Panc1 (cell line): ENCODE results near the gene CCNQ. TPM values are rescaled to one million over a fixed set of nuclear protein-coding genes. Genes with fewer than 3 reads are reported as not detected.
"Not testable (repeated sequence)": the region's sequence is repeated elsewhere in the genome, so short reads cannot be mapped to it uniquely, and the experiment has no call there.

Experiments used
- ATAC-seq: fragments of 200-7000 bp; cut with Tn5 transposase; 2 replicates; pipeline ENCODE4 v1.9.1; 2020; ENCODE audit warnings: mild to moderate bottlenecking, moderate library complexity
- BruUV-seq: library from RNA; stranded (reverse); fragments of 400-500 nt; replicated peaks from 2 replicates; lab custom pipeline; 2021; lab: Mats Ljungman, UMichigan
- CTCF ChIA-PET: fragments of 300-600 bp; sonication (Branson Sonifier 250); formaldehyde crosslinking; loops from one replicate; lab custom pipeline; 2022; ENCODE audit warnings: antibody characterized with exemption; lab: Charles Lee
- POLR2A ChIA-PET: fragments of 300-600 bp; sonication (Branson Sonifier 250); formaldehyde crosslinking; loops from one replicate; lab custom pipeline; 2022; ENCODE audit warnings: antibody characterized with exemption; lab: Charles Lee
- DNase-seq: peaks from one replicate; pipeline ENCODE4 v3.0.0-alpha.2; 2010; ENCODE audit warnings: low read depth, low spot score
- H3K27ac ChIP-seq: 2 replicates; pipeline ENCODE4 v1.5.1; 2011; ENCODE audit warnings: mild to moderate bottlenecking, low read length, inconsistent platforms
- H3K27me3 ChIP-seq: fragments of 200-500 bp; sonication (Bioruptor generic); 2 replicates; pipeline ENCODE4 v1.6.0; 2014; ENCODE audit warnings: low read length, inconsistent platforms; ENCODE audit not compliant: control insufficient read depth, insufficient read depth
- H3K36me3 ChIP-seq: fragments of 200-500 bp; sonication (Bioruptor generic); 2 replicates; pipeline ENCODE4 v1.5.1; 2014; ENCODE audit warnings: inconsistent platforms, mild to moderate bottlenecking, low read length, moderate library complexity; ENCODE audit not compliant: control insufficient read depth, insufficient read depth
- H3K4me1 ChIP-seq: 2 replicates; pipeline ENCODE4 v1.5.1; 2011; ENCODE audit warnings: inconsistent platforms, mild to moderate bottlenecking, low read length, moderate library complexity; ENCODE audit not compliant: control insufficient read depth, insufficient read depth
- H3K4me3 ChIP-seq, 2 experiments: 2 replicates each; pipeline ENCODE4 v1.5.1; 2011 to 2012; ENCODE audit warnings: low read depth in 2 of 2, low read length in 2 of 2, mild to moderate bottlenecking in 2 of 2, inconsistent platforms in 1 of 2, moderate library complexity in 1 of 2
- H3K9me3 ChIP-seq: fragments of 200-500 bp; sonication (Bioruptor generic); 2 replicates; pipeline ENCODE4 v1.5.1; 2014; ENCODE audit warnings: low read depth, mild to moderate bottlenecking, inconsistent platforms, low read length, moderate library complexity; ENCODE audit not compliant: control insufficient read depth, insufficient read depth
- CTCF ChIP-seq: fragments of 450-650 bp; IDR thresholded peaks from 2 replicates; pipeline ENCODE4 v1.5.1; 2017; ENCODE audit warnings: mild to moderate bottlenecking
- POLR2AphosphoS5 ChIP-seq: IDR thresholded peaks from 2 replicates; pipeline ENCODE4 v1.6.1; 2012; ENCODE audit warnings: mild to moderate bottlenecking, low read depth, low read length, moderate library complexity
- REST ChIP-seq, 2 experiments: IDR thresholded peaks; 2 replicates each; pipeline ENCODE4 v1.6.1; 2011 to 2012; ENCODE audit warnings: low read depth in 2 of 2, control low read depth in 1 of 2, low read length in 1 of 2, mild to moderate bottlenecking in 1 of 2, moderate library complexity in 1 of 2; ENCODE audit not compliant: insufficient read depth in 1 of 2
- SIN3A ChIP-seq: IDR thresholded peaks from 2 replicates; pipeline ENCODE4 v1.6.1; 2012; ENCODE audit warnings: low read depth, mild to moderate bottlenecking, low read length, moderate library complexity, borderline replicate concordance; ENCODE audit not compliant: insufficient read depth
- TCF7L2 ChIP-seq: IDR thresholded peaks from 2 replicates; pipeline ENCODE4 v1.6.1; 2011; ENCODE audit warnings: mild to moderate bottlenecking, low read depth, low read length, inconsistent platforms
- in situ Hi-C: cut with HindIII; loops from 2 replicates; pipeline ENCODE4 v1.10.0; 2016; ENCODE audit warnings: low sequenced_read_pairs, low pct_unique_long_range_greater_than_20kb
- intact Hi-C: fragments of 100-400 bp; cut with micrococcal nuclease; formaldehyde crosslinking; loops from one replicate; pipeline ENCODE4 v1.10.0; 2022; ENCODE audit not compliant: unreplicated experiment
- total RNA-seq: library from RNA; stranded (reverse); gene quantifications from one replicate; pipeline ENCODE4 v1.2.1, GENCODE V29; 2021; ENCODE audit not compliant: unreplicated experiment

CCNQ gene
- total RNA-seq, 1 experiment from 2014 or later = 42.1 TPM

GRCh38 chrX:153608376-153608775 is 9.4 kb upstream of the CCNQ start:
- in situ Hi-C loops = no loop called here

GRCh38 chrX:153606503-153606902 is 7.6 kb upstream of the CCNQ start:
- ATAC-seq (no peak), DNase-seq (no peak)
- Histone ChIP-seq H3K27me3 (no peaks in the 10 kb centered on the region), H3K9me3 (no peaks in the 10 kb centered on the region), H3K27ac (no peak overlapping the region), H3K4me1 (no peaks in the 10 kb centered on the region), H3K36me3 (no peaks in the 10 kb centered on the region), H3K4me3 (no peak overlapping the region)
- no TSS peak for BruUV-seq
- in situ Hi-C loops (no loop called here), intact Hi-C loops (no loop called here)
- ChIA-PET CTCF (no interaction called here), POLR2A (no interaction called here)
- no peak for TF ChIP-seq SIN3A
- TF ChIP-seq TCF7L2 = no peak
- no peak for TF ChIP-seq POLR2AphosphoS5
- TF ChIP-seq REST (IDR thresholded peaks at IDR 0.05; ENCODE audit: insufficient read depth in 1 of 2, low read depth in 2 of 2, low read length in 1 of 2) = no peak
- no peak for TF ChIP-seq CTCF

More at GRCh38 chrX:153608376-153608775, 9.4 kb upstream of the CCNQ start:
- TF ChIP-seq TCF7L2 = no peak
- TF ChIP-seq REST (IDR thresholded peaks at IDR 0.05; ENCODE audit: insufficient read depth in 1 of 2, low read depth in 2 of 2, low read length in 1 of 2) = no peak
- TF ChIP-seq POLR2AphosphoS5 = no peak
- no peak for TF ChIP-seq SIN3A
- no peak for TF ChIP-seq CTCF
- CTCF ChIA-PET = no interaction called here
- DNase-seq (no peak), ATAC-seq (no peak)
- intact Hi-C loops = no loop called here
- Histone ChIP-seq H3K4me1 (no peaks in the 10 kb centered on the region), H3K9me3 (no peaks in the 10 kb centered on the region), H3K4me3 (no peak overlapping the region), H3K27me3 (no peaks in the 10 kb centered on the region; the same call in 1 of the 2 replicates), H3K36me3 (no peaks in the 10 kb centered on the region), H3K27ac (no peak overlapping the region)
- POLR2A ChIA-PET = no interaction called here
- BruUV-seq = no TSS peak

- DNase-seq, H3K4me1 ChIP-seq, POLR2A ChIA-PET, ATAC-seq, H3K36me3 ChIP-seq, in situ Hi-C loops, H3K27ac ChIP-seq, H3K27me3 ChIP-seq, intact Hi-C loops, H3K4me3 ChIP-seq, H3K9me3 ChIP-seq, BruUV-seq: not testable (repeated sequence)
- CTCF ChIA-PET = interaction anchor here (0.6 kb wide), 1 partner anchor 42 kb away, joined by 4 read pairs; the partner anchor contains the start of gene DUSP9
These were observed 5.9 kb upstream of the CCNQ start for GRCh38 chrX:153604666-153605380.
